ENCODE data around the gene BOD1. TPM values are rescaled to one million over a fixed set of nuclear protein-coding genes. Genes with fewer than 3 reads are reported as not detected.

BOD1 gene
- total RNA-seq, 2 experiments from 2014 or later = 29.2 to 31.7 TPM

DNA sequence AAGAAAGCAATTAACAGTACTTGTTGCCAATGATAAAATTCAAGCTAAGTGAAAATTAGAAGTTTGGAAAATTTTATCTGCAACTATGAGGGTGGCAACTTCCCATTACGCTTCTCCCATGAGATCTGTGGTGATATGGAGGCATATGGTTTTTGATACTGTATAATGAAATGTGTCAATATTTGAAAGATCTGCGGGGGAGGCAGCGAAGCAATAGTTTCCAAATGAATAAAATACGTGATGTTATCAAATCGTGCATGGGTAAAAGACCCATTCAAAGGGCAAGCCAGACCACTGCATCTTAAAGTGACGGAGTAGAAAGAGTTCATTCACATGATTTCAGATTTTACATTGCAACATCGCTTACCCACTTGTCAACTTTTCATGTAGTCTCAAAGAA, 20.9 kb upstream of the BOD1 start:
- H3K9me3 Mint-ChIP-seq (ENCODE audit: low read depth) = no peaks in the 10 kb centered on the region
- intact Hi-C loops (cut with DNase I, micrococcal nuclease) = no loop called here
- H3K36me3 Mint-ChIP-seq (ENCODE audit: low read depth) = no peaks in the 10 kb centered on the region
- ATAC-seq (peak; percentile 58), DNase-seq (peak; percentile 27)
- ChIA-PET POLR2A (no interaction called here), CTCF (no interaction called here)
- peaks cover 5% of the 10 kb centered on the region for H3K4me1 Mint-ChIP-seq
- no peak overlapping the region for H3K27ac Mint-ChIP-seq
- H3K4me3 Mint-ChIP-seq = no peak overlapping the region
- H3K27me3 Mint-ChIP-seq = peaks cover 3% of the 10 kb centered on the region

DNA sequence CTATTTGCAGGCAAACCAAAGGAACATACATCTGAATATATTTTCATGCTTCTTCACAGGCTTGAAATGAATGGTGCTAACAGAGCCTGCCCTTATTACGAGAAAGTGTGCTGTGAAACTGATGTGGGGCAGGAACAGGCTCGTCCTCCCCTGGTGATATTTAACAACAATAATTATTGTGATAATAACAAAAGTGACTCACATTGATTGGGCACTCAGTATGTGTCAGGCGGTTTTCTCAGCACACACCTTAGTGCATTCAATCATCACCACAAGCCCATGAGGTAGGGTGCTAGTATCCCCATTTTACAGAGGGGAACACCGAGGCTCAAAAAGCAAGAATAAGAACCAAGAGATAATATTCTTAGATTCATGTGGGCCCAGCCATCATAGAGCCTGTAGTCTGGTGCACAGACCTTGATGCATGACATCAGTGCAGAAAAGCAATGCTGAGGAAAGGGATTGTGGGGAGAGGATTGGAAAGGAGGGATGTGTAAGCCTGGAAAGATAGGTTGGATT, 18.1 kb upstream of the BOD1 start:
- Mint-ChIP-seq H3K27me3 (peaks cover 3% of the 10 kb centered on the region), H3K27ac (no peak overlapping the region), H3K36me3 (ENCODE audit: low read depth) (no peaks in the 10 kb centered on the region), H3K4me3 (no peak overlapping the region), H3K9me3 (ENCODE audit: low read depth) (no peaks in the 10 kb centered on the region), H3K4me1 (peaks cover 5% of the 10 kb centered on the region)
- intact Hi-C loops (cut with DNase I, micrococcal nuclease) = no loop called here
- no peak for DNase-seq
- ATAC-seq = no peak
- ChIA-PET CTCF (interaction anchor here (1.0 to 1.6 kb wide), 2 partner anchors 8 to 12 kb away, joined by 3 to 4 read pairs; no protein-coding TSS in a partner anchor), POLR2A (no interaction called here)

DNA sequence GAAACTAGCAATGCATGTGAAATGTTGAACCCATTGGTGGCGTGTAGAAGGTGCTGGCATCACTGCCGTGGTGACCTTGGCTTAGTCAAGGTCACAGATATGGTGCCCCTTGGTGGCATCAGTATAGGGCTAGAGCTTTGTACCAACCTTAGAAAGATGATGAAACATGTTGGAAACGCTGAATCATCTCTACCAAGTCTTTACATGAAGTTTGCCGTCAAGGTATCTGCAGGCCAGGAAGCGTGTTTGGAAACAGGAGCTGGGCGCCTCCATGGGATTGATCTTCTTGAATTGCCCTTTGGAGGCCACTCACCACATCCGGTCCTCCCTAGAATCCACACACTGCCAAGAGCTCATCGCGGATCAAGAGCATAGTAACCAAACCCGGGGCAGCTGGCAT, 16.9 kb upstream of the BOD1 start:
- ChIA-PET POLR2A (no interaction called here), CTCF (interaction anchor here (0.6 to 1.6 kb wide), 2 partner anchors 11 to 678 kb away, joined by 3 read pairs; no protein-coding TSS in a partner anchor)
- Mint-ChIP-seq H3K36me3 (ENCODE audit: low read depth) (no peaks in the 10 kb centered on the region), H3K4me3 (no peak overlapping the region), H3K9me3 (ENCODE audit: low read depth) (no peaks in the 10 kb centered on the region), H3K27me3 (peaks cover 6% of the 10 kb centered on the region), H3K4me1 (peaks cover 5% of the 10 kb centered on the region), H3K27ac (no peak overlapping the region)
- intact Hi-C loops (cut with DNase I, micrococcal nuclease) = no loop called here
- DNase-seq = no peak
- ATAC-seq = no peak

DNA sequence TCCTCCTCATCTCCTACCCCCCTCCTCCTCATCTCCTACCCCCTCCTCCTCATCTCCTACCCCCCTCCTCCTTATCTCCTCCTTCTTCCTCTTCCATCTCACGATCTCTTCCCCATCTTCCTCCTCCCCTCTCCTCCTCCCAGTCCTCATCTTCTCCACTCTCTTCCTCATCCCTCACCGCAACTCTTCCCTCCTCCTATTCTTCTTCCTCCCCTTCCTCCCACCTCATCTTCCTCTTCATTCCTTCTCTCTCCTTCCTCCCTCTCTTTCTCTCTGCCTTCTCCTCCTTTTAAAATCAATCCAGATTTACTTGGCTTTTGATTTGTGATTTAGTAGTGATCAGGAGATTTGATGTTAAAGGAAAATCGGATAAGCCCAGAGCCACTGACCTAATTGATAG, 15.0 kb upstream of the BOD1 start:
- CTCF ChIA-PET = no interaction called here
- H3K36me3 Mint-ChIP-seq (ENCODE audit: low read depth) = no peaks in the 10 kb centered on the region
- no peak for DNase-seq
- H3K9me3 Mint-ChIP-seq (ENCODE audit: low read depth) = no peaks in the 10 kb centered on the region
- H3K27me3 Mint-ChIP-seq = peaks cover 6% of the 10 kb centered on the region
- POLR2A ChIA-PET = no interaction called here
- no peak for ATAC-seq
- intact Hi-C loops (cut with DNase I, micrococcal nuclease) = no loop called here
- H3K4me1 Mint-ChIP-seq = no peaks in the 10 kb centered on the region
- no peak overlapping the region for H3K4me3 Mint-ChIP-seq
- no peak overlapping the region for H3K27ac Mint-ChIP-seq

DNA sequence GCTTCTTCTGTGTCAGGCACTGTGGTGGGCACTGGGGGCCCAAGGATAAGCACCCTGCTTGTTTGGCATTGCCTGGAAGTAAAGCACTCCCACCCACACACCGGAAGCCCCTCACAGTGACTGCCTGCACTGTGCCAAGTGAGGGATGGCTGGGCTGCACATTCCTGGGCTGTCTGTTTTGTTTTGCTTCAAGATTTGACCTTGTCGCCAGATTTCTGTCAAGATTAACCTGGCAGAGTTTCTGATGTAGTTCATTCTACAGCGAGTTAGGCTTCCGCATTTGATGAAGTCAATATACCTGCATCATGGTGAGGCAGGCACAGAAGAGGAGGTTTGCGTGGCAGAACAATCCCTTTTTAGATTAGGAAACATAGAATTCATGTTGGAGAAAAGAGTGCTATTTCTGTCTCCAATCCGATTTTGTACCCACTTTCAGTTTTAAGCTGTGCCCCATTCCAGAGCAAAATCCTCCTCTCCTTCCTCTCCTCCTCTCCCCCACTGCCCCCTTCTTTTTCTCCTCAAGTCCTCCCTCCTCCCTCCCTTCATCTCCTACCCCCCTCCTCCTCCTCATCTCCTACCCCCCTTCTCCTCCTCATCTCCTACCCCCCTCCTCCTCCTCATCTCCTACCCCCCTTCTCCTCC, 14.4 kb upstream of the BOD1 start:
- ATAC-seq (no peak), DNase-seq (no peak)
- ChIA-PET CTCF (no interaction called here), POLR2A (no interaction called here)
- no peak overlapping the region for H3K4me3 Mint-ChIP-seq
- H3K27me3 Mint-ChIP-seq = peaks cover 6% of the 10 kb centered on the region
- intact Hi-C loops (cut with DNase I, micrococcal nuclease) = no loop called here
- no peak overlapping the region for H3K27ac Mint-ChIP-seq
- no peaks in the 10 kb centered on the region for H3K4me1 Mint-ChIP-seq
- no peaks in the 10 kb centered on the region for H3K9me3 Mint-ChIP-seq (ENCODE audit: low read depth)
- H3K36me3 Mint-ChIP-seq (ENCODE audit: low read depth) = no peaks in the 10 kb centered on the region

DNA sequence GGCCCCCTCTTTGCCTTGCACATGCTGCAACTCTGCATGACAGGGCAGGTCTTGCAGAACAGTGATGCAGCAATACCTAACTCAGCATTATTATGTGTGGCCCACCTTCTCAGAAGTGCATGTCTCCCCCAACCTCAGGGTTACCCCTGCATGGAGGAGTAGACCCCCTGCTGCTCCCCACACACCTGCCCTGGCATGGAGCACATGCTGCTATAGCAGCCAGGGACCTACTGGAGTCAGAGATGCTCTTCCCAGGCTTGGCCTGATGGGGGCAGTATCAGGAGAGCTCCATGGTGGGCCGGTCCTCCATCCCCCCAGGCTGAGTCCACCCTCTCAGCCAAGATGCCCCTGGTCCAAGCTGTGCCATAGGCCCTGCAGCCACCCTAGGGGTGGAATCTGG, 13.2 kb upstream of the BOD1 start:
- H3K4me1 Mint-ChIP-seq = no peaks in the 10 kb centered on the region
- intact Hi-C loops (cut with DNase I, micrococcal nuclease) = no loop called here
- ATAC-seq (peak; percentile 47), DNase-seq (peak; percentile 36)
- no peak overlapping the region for H3K4me3 Mint-ChIP-seq
- no peak overlapping the region for H3K27ac Mint-ChIP-seq
- no peaks in the 10 kb centered on the region for H3K9me3 Mint-ChIP-seq (ENCODE audit: low read depth)
- CTCF ChIA-PET = interaction anchor here (0.8 to 1.4 kb wide), 3 partner anchors 9 to 28 kb away, joined by 3 to 4 read pairs (median 4); no protein-coding TSS in a partner anchor
- no peaks in the 10 kb centered on the region for H3K36me3 Mint-ChIP-seq (ENCODE audit: low read depth)
- POLR2A ChIA-PET = no interaction called here
- H3K27me3 Mint-ChIP-seq = peaks cover 2% of the 10 kb centered on the region

DNA sequence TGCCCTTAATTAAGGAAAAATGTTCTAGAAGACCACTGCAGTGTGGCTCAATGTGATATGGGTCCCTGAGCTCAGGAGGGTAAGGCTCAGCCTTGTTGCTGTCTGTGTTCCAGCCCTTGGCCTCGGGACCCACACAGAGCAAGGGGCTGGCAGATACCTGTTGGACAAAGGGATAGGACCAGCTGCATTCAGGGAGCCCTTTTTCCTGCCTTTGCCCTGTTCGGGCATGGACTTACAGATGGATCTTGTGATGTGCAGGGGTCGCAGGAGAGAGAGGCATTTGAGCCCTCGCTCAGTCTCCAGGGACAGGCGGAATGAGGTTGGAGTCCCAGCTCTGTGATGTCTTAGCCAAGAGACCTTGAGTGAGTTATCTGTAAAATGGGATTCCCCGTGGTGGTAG, 12.1 kb upstream of the BOD1 start:
- ATAC-seq (no peak), DNase-seq (no peak)
- no peaks in the 10 kb centered on the region for H3K4me1 Mint-ChIP-seq
- peaks cover 2% of the 10 kb centered on the region for H3K27me3 Mint-ChIP-seq
- H3K27ac Mint-ChIP-seq = no peak overlapping the region
- no peak overlapping the region for H3K4me3 Mint-ChIP-seq
- ChIA-PET CTCF (no interaction called here), POLR2A (no interaction called here)
- intact Hi-C loops (cut with DNase I, micrococcal nuclease) = no loop called here
- H3K9me3 Mint-ChIP-seq (ENCODE audit: low read depth) = no peaks in the 10 kb centered on the region
- no peaks in the 10 kb centered on the region for H3K36me3 Mint-ChIP-seq (ENCODE audit: low read depth)

DNA sequence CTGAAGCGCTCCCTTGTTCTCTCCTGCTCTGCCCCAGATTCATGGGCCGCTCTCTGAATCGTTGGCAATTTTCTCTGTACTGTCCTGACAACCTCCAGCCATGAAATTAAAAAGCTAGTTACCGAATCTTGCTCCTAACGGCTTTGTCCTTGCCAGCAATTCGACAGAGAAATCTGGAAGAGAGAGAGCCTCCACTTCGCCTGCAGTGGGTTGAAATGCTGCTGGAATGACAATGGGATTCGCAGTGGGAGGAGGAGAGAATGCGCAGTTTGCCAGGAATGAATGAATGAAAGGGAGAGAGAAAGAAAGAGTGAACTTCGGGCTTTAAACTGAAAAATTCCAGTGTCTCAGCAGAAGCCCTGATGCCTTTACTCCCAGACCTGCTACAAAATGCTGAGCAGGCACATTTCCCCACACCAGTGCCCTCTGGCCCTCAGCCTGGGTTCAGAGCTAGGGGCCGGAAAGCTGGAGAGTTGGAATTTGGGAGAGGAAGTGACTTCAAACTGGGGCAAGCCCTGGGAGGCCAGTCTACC, 11.5 kb upstream of the BOD1 start:
- no peaks in the 10 kb centered on the region for H3K36me3 Mint-ChIP-seq (ENCODE audit: low read depth)
- DNase-seq (no peak), ATAC-seq (no peak)
- no peak overlapping the region for H3K27ac Mint-ChIP-seq
- intact Hi-C loops (cut with DNase I, micrococcal nuclease) = no loop called here
- no peaks in the 10 kb centered on the region for H3K4me1 Mint-ChIP-seq
- CTCF ChIA-PET = interaction anchor here (1.3 kb wide), 1 partner anchor 12 kb away, joined by 7 read pairs; the partner anchor contains the start of gene BOD1
- H3K27me3 Mint-ChIP-seq = peaks cover 2% of the 10 kb centered on the region
- POLR2A ChIA-PET = no interaction called here
- H3K4me3 Mint-ChIP-seq = no peak overlapping the region
- H3K9me3 Mint-ChIP-seq (ENCODE audit: low read depth) = no peaks in the 10 kb centered on the region

DNA sequence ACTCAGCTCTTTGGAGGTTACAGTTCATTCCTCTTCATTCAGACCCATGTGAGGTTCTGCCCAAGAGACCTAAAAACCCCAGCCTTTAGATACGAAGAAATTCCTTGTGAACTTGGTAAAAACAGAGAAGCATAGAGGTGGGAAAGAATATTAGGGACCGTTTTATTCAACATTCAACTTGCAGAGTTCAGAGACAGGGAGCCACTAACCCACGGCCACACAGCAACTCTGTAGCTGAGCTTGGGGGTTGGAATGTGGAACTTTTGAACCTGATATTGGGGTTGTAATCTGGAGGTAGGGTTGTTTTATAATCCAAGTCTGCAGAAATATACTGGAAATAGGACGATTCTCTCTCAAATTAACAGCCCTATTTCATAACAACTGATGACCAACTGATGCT, 10.8 kb upstream of the BOD1 start:
- no peak for ATAC-seq
- Mint-ChIP-seq H3K4me1 (no peaks in the 10 kb centered on the region), H3K27me3 (peaks cover 2% of the 10 kb centered on the region), H3K4me3 (no peak overlapping the region), H3K27ac (no peak overlapping the region), H3K36me3 (ENCODE audit: low read depth) (no peaks in the 10 kb centered on the region), H3K9me3 (ENCODE audit: low read depth) (no peaks in the 10 kb centered on the region)
- intact Hi-C loops (cut with DNase I, micrococcal nuclease) = no loop called here
- ChIA-PET POLR2A (interaction anchor here (0.5 kb wide), 1 partner anchor 26 kb away, joined by 3 read pairs; no protein-coding TSS in a partner anchor), CTCF (interaction anchor here (1.1 to 1.3 kb wide), 2 partner anchors 9 to 11 kb away, joined by 3 to 7 read pairs; partner anchors contain the start of gene BOD1)
- no peak for DNase-seq

DNA sequence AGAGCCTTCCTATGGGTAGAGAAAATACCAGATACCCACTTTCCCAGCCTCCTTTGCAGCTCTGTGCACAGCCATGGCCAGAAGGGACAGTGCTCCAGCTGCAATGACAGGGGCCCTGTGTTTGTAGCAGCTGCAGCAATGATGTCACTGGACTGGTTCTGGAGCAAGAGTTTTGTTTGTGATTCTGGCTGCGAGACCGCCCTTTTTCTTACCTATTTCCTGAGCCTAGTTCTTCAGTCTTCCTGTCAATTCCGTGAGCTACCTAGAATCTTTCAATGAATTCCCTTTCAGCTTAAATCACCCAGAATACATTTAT, 10.0 kb upstream of the BOD1 start:
- no peak overlapping the region for H3K4me3 Mint-ChIP-seq
- no peaks in the 10 kb centered on the region for H3K9me3 Mint-ChIP-seq (ENCODE audit: low read depth)
- no peak for ATAC-seq
- no peak for DNase-seq
- peaks cover 2% of the 10 kb centered on the region for H3K27me3 Mint-ChIP-seq
- H3K36me3 Mint-ChIP-seq (ENCODE audit: low read depth) = no peaks in the 10 kb centered on the region
- no peaks in the 10 kb centered on the region for H3K4me1 Mint-ChIP-seq
- H3K27ac Mint-ChIP-seq = no peak overlapping the region
- ChIA-PET POLR2A (no interaction called here), CTCF (interaction anchor here (1.0 to 1.3 kb wide), 3 partner anchors 9 to 347 kb away, joined by 3 to 7 read pairs (median 4); partner anchors contain the start of gene BOD1)
- intact Hi-C loops (cut with DNase I, micrococcal nuclease) = no loop called here

DNA sequence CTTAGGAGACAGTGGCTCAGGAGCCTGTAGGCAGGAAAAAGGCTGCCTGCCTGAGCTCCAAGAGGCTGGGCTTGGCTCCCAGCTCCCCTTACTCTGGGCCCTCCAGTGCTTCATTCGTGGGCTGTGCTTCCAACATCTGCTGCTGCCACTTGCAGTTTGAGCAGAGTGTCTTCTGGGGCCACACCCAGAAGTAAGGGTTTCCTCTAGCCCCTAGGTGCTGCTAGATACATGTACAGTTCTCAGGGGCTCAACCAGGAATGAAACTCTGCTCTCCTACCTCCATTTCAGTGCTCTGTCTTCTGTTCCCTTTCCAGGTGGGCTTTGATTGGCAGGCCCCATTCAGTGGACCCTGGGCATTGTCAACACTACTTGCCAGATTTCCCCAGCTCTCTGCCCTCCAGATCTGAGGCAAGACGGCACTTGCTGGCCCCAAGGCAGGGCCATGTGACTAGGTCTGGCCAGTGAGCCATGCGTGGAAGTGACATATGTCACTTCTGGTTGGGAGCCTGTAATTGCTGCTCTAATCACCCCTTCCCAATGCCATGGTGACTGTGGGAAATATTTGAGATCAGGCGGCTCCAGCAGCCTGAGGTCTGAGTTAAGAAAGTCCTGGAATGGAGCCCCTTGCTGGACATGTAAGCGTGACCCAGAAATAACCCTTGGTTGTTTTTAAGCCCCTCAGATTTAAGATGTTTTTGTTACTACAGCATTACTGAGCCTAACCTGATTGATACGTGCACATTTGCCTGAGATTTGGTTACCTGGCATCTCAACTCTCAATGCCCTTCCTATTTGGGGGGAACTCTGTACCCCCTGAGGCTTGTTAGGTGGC, 9.4 kb upstream of the BOD1 start:
- ATAC-seq (no peak), DNase-seq (no peak)
- Mint-ChIP-seq H3K4me3 (no peak overlapping the region), H3K9me3 (ENCODE audit: low read depth) (no peaks in the 10 kb centered on the region), H3K36me3 (ENCODE audit: low read depth) (no peaks in the 10 kb centered on the region), H3K27ac (no peak overlapping the region), H3K27me3 (peaks cover 2% of the 10 kb centered on the region), H3K4me1 (no peaks in the 10 kb centered on the region)
- intact Hi-C loops (cut with DNase I, micrococcal nuclease) = no loop called here
- ChIA-PET POLR2A (no interaction called here), CTCF (interaction anchor here (1.0 to 1.1 kb wide), 2 partner anchors 8 to 347 kb away, joined by 3 to 4 read pairs; no protein-coding TSS in a partner anchor)

Data from activated CD4-positive, alpha-beta T cell treated with anti-CD3 and anti-CD28 coated beads for 36 hours (primary cell).